PC-3 (cell line): ENCODE data around the gene PAEP.

ENCODE experiments used
- CTCF ChIP-seq: fragments of 300-600 bp; sonication (generic); conservative IDR thresholded peaks from 2 replicates; pipeline ENCODE4 v1.5.1; 2017; ENCODE audit warnings: antibody characterized with exemption, low read depth, mild to moderate bottlenecking, low read length
- EZH2 ChIP-seq: fragments of 300-600 bp; sonication (generic); IDR thresholded peaks from one replicate; pipeline ENCODE4 v1.6.1; 2017; ENCODE audit warnings: antibody characterized with exemption, mild to moderate bottlenecking, low read length; ENCODE audit not compliant: unreplicated experiment

GRCh38 chr9:135588886-135589595 lies 27.5 kb downstream of the PAEP start:
- TF ChIP-seq EZH2, result no peak
- TF ChIP-seq CTCF, result no peak
